Mesodermal cell (in vitro differentiated cells): Measurements from ENCODE around the gene TADA3. TPM values are rescaled to one million over a fixed set of nuclear protein-coding genes. Genes with fewer than 3 reads are reported as not detected.

ENCODE experiments used
- H3K27ac ChIP-seq: 2 replicates; pipeline ENCODE4 v1.7.0; 2013; ENCODE audit warnings: mild to moderate bottlenecking, low read depth, low read length, moderate library complexity; ENCODE audit not compliant: severe bottlenecking
- H3K36me3 ChIP-seq: 2 replicates; pipeline ENCODE4 v1.7.1; 2013; ENCODE audit warnings: mild to moderate bottlenecking, low read length, moderate library complexity; ENCODE audit not compliant: control insufficient read depth, insufficient read depth
- H3K4me1 ChIP-seq: one replicate; pipeline ENCODE4 v1.7.1; 2013; ENCODE audit warnings: mild to moderate bottlenecking, low read length; ENCODE audit not compliant: insufficient read depth, control insufficient read depth, poor library complexity, severe bottlenecking
- H3K4me3 ChIP-seq: 2 replicates; pipeline ENCODE4 v1.7.0; 2013; ENCODE audit warnings: low read length, control low read depth, mild to moderate bottlenecking; ENCODE audit not compliant: insufficient read depth, poor library complexity, severe bottlenecking; ENCODE audit errors: extremely low read depth
- H3K9me3 ChIP-seq: 2 replicates; pipeline ENCODE4 v1.7.1; 2013; ENCODE audit warnings: mild to moderate bottlenecking, low read length, moderate library complexity; ENCODE audit not compliant: control insufficient read depth
- WGBS, 2 experiments: methylation state at CpG; one replicate each; pipeline ENCODE4 v1.1.5; 2013; ENCODE audit warnings: missing lambda C conversion rate in 2 of 2; ENCODE audit not compliant: insufficient coverage in 2 of 2; 5-methylcytosine and 5-hydroxymethylcytosine counted together
- polyA plus RNA-seq, 2 experiments: library from polyadenylated mRNA; stranded (reverse); fragments of 50-300 nt; gene quantifications; one replicate each; pipeline ENCODE4 v1.2.3, GENCODE V29; 2013

Gene TADA3, protein sequence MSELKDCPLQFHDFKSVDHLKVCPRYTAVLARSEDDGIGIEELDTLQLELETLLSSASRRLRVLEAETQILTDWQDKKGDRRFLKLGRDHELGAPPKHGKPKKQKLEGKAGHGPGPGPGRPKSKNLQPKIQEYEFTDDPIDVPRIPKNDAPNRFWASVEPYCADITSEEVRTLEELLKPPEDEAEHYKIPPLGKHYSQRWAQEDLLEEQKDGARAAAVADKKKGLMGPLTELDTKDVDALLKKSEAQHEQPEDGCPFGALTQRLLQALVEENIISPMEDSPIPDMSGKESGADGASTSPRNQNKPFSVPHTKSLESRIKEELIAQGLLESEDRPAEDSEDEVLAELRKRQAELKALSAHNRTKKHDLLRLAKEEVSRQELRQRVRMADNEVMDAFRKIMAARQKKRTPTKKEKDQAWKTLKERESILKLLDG
- 86.4 TPM for polyA plus RNA-seq (2013, experiment 1 of 2)
- polyA plus RNA-seq (2013, experiment 2 of 2) = 69.4 TPM

DNA sequence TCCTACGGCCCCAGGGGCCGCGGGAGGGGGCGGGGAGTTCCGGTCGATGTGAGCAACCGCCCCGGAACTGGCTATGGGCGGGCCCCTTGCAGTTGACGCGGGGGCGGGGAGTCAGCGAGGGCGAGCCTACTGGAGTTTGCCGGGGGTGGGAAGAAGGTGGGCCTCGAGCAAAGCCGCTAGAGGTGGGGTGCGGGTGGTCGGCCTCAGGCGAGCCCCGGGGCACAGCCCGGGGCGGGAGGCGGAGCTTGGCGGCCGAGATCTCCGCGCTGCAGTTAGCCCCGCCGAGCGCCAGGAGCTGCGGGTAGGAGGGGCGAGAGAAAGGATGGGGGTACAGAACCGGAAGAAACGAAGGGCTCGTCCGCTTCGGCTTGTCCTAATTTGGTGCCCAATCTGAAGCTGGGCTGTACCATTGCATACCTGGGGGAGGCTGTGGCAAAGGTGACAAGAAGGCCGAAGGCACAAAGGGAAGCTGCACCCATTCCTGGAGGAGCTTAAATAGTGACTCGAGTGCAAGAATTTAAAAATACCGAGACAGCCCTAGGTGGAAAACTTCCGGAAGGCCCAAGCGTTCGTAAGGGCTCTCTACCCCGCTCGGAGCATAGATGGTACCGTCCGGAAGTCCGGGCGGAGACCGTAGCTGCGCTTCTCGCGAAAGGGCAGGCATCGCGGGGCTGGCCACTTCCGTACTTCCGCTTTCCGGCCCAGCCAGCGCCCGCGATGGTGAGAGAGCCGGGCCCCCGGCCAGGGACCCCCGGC, at the start of gene TADA3, which contains the start of gene ARPC4:
Gene TADA3, minus strand, starts transcription at position 69 of the 756 bp plus-strand sequence. CDS start 1,007 bp downstream, outside the sequence.
Gene ARPC4, plus strand, starts transcription at position 678 of the 756 bp plus-strand sequence. Its CDS starts 40 bp downstream, at position 718.
- Histone ChIP-seq H3K4me1 (no peaks in the 10 kb centered on the region), H3K4me3 (peak within 1 kb of the TSS; percentile 98), H3K9me3 (no peaks in the 10 kb centered on the region), H3K27ac (peak within 1 kb of the TSS; percentile 100), H3K36me3 (peaks cover 60% of the 10 kb centered on the region)
- WGBS, 2 experiments = 0% methylated on average over 52 to 61 of the region's 65 CpGs

DNA sequence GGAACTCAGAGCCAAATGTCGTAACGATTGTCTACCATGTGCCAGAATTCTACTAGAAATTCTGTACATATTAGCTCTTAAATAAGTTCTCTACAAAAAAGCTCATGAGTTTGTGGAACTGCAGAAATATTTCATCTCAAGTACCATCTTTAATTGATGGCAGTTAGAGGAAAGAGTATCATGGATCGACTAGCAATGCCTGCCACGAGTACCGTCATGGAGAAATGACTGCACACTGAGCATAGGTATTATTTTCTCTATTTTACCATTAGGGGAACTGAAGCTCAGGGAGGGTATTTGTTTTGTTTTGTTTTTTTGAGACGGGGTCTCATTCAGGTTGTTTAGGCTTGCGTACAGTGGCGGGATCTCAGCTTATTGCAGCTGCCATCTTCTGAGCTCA, 48.7 kb upstream of the TADA3 start:
- no peak overlapping the region for H3K27ac ChIP-seq
- H3K9me3 ChIP-seq = no peaks in the 10 kb centered on the region
- H3K4me1 ChIP-seq = no peaks in the 10 kb centered on the region
- WGBS, 2 experiments = 80 to 83% methylated on average over 6 of the region's 8 CpGs
- H3K4me3 ChIP-seq = no peak overlapping the region
- H3K36me3 ChIP-seq = peaks cover 53% of the 10 kb centered on the region

DNA sequence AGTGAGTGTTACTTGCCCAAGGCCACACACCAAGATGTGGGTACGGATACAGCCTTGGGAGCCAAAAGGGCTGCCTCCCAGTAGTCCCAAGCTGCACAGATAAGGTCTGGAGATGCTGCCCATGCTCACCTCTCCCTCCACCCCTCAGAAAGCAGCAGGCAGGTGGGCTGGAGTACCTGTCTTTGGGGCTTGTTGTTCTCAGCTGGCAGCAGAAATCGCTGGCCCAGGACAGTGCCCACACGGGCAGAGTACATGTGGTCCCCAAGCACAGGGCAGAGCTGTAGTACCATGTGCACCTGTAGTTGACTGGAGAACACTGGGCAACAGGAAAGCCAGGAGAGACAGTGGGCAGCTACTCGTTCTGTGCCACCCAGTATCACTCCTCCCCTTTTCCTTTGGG, 46.6 kb upstream of the TADA3 start:
- 96 to 100% methylated on average over 2 to 4 of the region's 4 CpGs for WGBS, 2 experiments
- H3K4me3 ChIP-seq = no peak overlapping the region
- no peaks in the 10 kb centered on the region for H3K4me1 ChIP-seq
- no peaks in the 10 kb centered on the region for H3K9me3 ChIP-seq
- H3K27ac ChIP-seq = no peak overlapping the region
- H3K36me3 ChIP-seq = peaks cover 68% of the 10 kb centered on the region

DNA sequence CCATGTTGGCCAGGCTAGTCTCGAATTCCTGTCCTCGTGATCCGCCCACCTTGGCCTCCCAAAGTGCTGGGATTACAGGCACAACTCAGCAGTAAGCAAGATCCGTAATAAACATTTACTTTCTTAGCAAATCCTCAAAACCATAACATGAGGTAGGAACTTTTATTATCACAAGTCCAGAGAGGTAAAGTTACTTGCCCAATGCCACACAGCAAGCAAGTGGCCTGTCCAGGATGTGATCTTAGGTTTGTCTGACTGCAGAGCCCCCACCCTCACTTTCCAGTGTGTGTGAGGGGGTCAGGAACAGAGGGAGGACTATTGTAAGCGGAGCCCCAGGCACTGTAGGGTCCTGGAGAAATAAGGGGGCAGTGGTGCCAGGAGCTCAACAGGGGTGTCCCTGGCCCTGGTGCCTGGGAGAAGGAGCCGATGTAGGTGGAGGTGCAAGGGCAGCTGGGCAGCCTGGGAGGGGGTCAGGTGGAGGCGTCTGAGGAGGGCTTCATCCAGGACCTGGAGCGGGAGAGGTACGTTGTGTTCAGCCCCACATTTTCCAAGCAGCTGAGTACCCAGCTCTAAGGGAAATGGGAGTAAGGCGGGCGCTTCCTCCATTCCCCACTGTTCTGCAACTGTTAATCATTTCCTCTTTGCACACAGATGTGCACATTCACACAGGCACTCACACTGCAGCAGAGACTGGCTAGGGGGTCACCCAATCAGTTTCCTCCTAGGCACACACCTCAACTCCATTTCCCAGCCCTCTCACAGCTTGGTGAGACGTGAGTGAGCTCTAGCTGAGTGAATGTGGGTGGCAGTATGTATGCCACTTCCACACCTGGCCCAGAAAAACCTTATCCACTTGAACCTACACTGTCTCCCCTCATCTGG, 45.7 kb upstream of the TADA3 start:
- Histone ChIP-seq H3K27ac (no peak overlapping the region), H3K4me1 (no peaks in the 10 kb centered on the region), H3K4me3 (no peak overlapping the region), H3K9me3 (no peaks in the 10 kb centered on the region), H3K36me3 (peaks cover 73% of the 10 kb centered on the region)
- WGBS, 2 experiments = 95 to 97% methylated on average over 10 of the region's 12 CpGs

DNA sequence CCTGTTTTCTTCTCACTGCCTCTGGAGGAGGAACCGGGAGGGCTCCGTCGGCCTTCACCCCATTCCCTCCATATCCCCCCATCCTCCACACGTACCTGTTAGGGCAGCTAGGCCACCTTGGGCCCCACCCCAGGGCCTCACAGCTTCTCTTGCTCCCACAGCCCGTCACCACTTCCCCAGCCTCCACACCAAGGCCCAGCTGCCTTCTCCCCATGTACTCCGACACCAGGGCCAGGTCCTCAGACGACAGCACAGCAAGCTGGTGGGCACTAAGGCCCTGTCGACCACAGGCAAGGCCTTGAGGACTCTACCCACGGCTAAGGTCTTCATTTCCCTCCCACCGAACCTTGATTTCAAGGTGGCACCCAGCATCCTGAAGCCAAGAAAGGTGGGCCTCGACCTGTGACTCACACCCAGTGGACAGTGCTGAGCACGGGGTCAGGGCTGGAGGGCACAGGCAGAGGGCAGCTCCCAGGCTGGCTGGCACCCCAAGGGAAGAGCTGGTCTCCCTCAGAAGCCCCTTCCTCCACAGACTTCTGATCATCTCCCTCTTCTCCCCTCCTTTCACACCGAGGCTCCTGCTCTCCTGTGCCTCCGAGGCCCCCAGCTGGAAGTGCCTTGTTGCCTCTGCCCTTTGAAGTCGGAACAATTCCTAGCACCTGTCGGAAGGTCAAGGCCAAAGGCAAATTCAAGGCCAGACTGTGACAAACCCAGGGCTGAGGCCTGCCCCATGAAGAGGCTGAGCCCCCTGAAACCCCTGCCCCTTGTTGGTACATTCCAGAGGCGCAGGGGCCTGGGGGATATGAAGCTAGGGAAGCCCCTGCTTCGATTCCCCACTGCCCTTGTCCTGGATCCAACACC, 42.5 kb upstream of the TADA3 start:
- WGBS, 2 experiments = 87 to 93% methylated on average over 10 to 17 of the region's 18 CpGs

DNA sequence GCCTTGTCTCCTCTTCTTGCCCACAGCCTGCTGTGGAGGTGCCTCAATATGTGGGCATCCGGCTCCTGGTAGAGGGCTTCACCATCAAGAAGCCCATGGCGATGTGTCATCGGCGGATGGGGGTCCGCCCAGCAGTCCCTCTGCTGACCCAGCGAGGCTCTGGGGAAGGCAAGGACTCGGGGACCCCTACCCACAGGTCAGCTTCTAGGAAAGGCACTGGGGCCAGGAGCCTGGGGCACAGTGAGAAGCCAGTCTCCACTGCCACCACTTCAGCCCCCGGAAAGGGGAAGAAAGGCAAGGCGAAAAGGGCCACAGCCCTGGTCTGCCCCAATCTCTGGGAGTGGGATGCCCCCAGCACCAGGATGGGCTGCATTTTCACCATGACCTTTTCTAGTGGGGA, 40.8 kb upstream of the TADA3 start:
- H3K4me3 ChIP-seq = no peak overlapping the region
- no peak overlapping the region for H3K27ac ChIP-seq
- no peaks in the 10 kb centered on the region for H3K4me1 ChIP-seq
- H3K36me3 ChIP-seq = peaks cover 47% of the 10 kb centered on the region
- 95% methylated on average over 9 of the region's 9 CpGs; no CpG with 5 or more reads in 1 of the 2 experiments for WGBS, 2 experiments
- H3K9me3 ChIP-seq = no peaks in the 10 kb centered on the region

More for the DNA sequence above, 42.5 kb upstream of the TADA3 start:
- Histone ChIP-seq H3K9me3 (no peaks in the 10 kb centered on the region), H3K4me3 (no peak overlapping the region), H3K27ac (no peak overlapping the region), H3K4me1 (no peaks in the 10 kb centered on the region), H3K36me3 (peaks cover 54% of the 10 kb centered on the region)

DNA sequence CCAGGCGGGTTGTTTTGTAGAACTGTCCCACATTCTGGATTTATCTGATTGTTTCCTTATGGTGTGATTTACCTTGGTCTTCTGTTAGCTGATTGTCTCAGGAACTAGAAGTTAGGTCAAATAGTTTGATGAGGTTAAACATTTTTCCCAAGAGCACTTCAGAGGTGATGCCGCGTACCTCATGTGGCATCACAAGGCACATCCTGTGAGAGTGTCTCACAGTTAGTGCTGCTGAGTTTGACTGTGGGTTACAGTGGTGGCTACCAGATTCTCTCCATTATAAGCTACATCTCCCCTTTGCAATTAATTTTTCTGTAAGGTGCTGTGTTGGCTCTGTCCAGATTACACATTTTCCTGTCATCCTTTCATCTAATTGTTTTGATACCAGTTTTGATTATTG, 39.0 kb upstream of the TADA3 start:
- peaks cover 34% of the 10 kb centered on the region for H3K36me3 ChIP-seq
- H3K4me3 ChIP-seq = no peak overlapping the region
- H3K9me3 ChIP-seq = no peaks in the 10 kb centered on the region
- H3K4me1 ChIP-seq = no peaks in the 10 kb centered on the region
- 100% methylated on average over 1 of the region's 3 CpGs for WGBS, 2 experiments
- no peak overlapping the region for H3K27ac ChIP-seq

DNA sequence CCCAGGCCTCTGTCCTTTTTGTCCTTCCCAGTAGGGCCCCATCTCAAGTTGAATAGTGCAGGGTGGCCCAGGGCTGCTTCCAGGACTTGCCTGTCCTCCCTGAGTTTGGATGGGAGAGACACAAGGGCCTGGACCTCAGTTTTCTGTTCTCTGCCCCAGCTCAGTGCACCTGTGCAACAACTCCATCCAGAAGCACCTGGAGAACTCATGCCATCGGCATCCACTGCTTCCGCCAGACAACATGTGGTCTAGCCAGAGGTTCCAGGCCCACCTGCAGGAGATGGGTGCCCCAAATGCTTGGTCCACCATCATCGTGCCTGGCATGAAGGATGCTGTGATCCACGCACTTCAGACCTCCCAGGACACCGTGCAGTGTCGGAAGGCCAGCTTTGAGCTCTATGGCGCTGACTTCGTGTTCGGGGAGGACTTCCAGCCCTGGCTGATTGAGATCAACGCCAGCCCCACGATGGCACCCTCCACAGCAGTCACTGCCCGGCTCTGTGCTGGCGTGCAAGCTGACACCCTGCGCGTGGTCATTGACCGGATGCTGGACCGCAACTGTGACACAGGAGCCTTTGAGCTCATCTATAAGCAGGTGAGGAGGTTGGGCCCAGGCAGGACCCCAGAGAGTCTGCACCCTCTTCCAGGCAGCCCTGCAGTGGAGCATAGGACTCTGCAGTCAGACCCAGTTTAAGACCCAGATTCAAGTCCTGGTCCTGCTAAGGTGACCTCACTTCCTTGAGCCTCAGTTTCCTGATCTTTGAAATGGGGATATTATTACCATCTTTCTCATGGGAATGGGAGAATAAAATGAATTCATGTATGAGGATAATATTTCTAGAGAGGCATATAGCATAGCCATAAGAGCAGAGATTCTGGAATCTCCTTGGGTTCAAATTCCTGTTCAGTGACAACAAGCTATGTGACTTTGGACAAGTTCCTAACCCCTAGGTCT, 36.8 kb upstream of the TADA3 start:
- H3K36me3 ChIP-seq = peaks cover 19% of the 10 kb centered on the region
- no peak overlapping the region for H3K4me3 ChIP-seq
- H3K9me3 ChIP-seq = no peaks in the 10 kb centered on the region
- H3K27ac ChIP-seq = no peak overlapping the region
- no peaks in the 10 kb centered on the region for H3K4me1 ChIP-seq
- 98% methylated on average over 17 of the region's 17 CpGs for WGBS, 2 experiments
